OCI-M2 (cell line): ENCODE results near the gene RABGAP1L.
"Not testable (repeated sequence)": the region's sequence is repeated elsewhere in the genome, so short reads cannot be mapped to it uniquely, and the experiment has no call there.

ENCODE experiments used
- DNase-seq: peaks from one replicate; lab custom pipeline; 2025; ENCODE audit not compliant: unreplicated experiment; lab: John Stamatoyannopoulos, UW

RABGAP1L gene

DNA sequence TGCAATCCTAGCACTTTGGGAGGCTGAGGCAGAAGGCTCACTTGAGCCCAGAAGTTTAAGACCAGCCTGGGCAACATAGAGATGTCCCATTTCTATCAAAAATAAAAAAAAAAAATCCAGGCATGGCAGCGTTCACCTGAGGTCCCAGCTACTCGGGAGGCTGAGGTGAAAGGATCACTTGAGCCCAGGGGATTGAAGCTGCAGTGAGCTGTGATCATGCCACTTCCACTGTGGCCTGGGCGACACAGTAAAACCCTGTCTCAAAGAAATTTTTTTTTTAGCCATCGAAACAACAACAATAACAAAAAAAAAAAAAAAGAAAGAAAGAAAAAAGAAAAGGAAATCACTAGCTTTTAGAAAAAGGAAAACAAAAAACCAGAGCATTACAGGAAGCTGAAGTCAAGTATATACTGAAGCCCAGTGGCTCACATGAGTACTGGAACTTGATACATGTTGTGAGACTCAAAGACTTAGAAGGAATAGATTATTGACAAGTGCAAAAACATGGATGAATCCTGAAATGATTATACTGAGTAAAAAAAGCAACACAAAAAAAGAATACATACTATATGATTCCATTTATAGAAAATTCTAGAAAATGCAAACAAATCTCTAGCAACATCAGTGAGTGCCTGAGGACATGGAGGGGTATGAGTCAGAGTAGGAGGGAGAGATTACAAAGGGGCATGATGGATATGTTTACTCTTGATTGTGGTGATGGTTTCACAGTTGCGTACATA, 6.1 kb upstream of the RABGAP1L start:
- DNase-seq = no peak

DNA sequence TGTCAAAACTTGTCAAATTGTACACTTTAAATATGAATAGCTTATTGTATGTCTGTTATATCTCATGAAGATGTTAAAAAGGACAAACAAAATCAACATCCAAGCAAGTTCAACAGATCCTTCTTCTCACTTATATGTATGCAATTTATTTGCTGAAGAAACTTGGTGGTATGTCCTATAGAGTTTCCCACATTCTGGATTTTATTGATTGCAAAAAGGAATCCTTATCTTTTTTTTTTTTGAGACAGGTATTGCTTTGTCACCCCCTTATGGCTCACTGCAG, 5.6 kb upstream of the RABGAP1L start:
- no peak for DNase-seq

DNA sequence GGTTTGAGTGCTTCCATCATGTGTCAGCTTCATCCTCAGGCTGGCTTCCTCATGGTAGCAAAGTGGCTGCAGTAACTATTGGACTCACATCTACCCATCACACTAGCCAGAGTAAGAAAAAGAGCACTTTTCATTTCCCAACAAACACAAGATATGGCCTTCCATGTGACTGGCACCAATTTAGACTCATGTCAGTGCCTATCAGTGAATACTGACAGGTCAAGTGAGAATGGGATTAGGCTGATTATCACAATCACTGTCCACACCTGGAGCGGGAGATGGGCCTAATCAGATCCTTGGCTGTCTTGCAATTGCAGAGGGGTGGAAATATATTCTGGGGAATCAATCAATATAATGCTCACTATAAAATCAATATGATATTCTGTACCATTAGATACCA, 2.9 kb upstream of the RABGAP1L start:
- DNase-seq = no peak

DNA sequence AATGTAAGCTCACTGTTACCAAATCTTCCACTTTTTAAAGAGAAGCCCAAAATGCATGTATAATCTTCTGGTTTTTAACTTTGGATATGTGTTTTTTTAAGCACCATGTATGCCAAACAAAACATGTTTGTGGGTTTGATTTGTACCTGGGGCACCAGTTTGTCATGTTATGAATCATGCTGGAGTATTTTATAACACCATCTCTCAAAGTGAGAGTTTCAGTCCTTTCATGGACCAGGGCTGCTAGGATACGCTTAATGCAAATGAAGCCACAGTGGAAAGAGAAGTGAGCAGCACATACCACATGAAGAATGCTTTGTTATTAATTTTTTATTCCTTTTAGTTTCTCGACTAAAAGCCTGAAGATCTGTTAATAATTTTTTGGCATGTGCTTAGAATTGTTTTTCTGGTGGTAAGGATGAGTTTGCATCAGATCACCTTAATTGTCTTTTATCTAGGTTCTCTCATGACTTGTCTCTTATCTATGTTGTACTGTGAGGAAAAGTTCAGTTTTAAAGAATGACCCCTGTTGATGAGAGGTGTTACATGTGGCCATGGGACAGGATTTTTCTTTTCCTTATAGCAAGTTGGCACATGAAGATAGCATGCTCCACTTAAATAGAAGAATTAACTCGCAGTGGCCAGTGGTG, 2.0 kb upstream of the RABGAP1L start:
- DNase-seq = no peak

DNA sequence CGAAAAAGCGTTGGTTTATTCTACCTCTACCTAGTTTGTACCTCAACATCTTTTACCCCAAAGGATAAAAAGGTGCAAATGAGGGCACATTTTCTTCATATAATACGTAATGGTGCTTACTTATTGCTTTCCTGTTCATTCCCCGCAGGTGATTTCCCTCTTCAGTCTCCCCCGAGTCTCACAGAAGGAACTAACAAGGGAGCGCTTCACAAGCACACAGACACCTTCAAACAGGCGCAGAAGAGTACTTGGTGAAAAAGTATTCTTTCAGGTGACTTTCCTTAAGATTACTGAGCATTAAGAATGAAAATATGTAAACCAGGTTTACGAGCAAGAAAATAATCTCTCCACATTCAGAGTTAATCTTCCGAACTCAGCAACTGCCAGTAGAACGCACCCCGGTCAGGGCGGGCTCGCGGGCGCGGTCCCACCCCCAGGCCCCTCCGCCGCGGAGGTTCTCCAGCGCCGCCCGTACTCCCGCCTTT, 511 bp upstream of the RABGAP1L start:
- DNase-seq = no peak

GRCh38 chr1:174160109-174160473, 771 bp downstream of the RABGAP1L start:
- DNase-seq = no peak

GRCh38 chr1:174160603-174161002, 1.3 kb downstream of the RABGAP1L start:
- DNase-seq = no peak

- no peak for DNase-seq
Observed at GRCh38 chr1:174161813-174162212, 2.5 kb downstream of the RABGAP1L start.

DNA sequence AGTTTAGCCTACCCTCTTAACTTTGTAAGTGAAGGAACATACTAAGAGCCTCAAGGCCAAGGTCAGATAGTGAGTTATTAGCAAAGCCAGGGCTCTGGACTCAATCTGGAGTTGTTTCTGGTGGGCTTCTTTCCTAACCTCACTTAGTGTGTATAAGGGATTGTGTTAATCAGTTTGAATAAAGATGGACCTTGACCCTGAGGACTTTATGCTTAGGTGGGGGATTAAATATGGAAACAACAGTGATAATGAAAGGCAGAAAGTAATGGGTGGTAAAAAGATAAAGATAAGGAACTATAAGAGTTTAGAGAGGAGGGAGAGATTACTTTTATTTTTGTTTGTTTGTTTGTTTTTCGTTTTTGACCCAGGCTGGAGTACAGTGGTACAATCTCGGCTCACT, 5.5 kb downstream of the RABGAP1L start:
- no peak for DNase-seq

DNA sequence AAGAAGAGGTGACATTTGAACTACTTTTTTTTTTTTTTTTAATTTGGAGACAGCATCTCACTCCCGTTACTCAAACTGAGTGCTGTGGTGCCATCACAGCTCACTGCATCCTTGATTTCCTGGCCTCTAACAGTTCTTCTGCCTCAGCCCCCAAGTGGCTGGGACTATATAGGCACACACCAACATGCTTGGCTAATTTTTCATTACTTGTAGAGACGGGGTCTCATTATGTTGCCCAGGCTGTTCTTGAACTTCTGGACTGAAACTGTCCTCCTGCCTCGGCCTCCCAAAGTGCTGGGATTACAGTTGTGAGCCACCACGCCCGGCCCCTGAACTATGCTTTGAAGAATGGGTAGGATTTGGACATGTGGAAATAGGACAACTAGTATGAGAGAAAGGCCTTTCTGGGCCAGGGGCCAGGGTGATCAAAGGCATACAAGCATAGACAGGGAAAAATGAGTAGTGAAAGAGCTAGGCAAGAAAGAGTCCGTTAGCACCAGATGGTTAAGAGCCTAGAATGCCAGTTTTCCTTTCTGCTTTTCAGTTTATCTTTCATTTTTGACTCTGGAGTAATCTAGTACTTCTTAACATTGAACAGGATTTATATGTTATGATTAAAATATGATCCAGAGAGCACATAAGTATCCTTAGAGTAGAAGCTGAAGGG, 6.3 kb downstream of the RABGAP1L start:
- DNase-seq = no peak

GRCh38 chr1:174166530-174167264, 7.4 kb downstream of the RABGAP1L start:
- DNase-seq = no peak

GRCh38 chr1:174167265-174167803, 8.0 kb downstream of the RABGAP1L start:
- no peak for DNase-seq

DNA sequence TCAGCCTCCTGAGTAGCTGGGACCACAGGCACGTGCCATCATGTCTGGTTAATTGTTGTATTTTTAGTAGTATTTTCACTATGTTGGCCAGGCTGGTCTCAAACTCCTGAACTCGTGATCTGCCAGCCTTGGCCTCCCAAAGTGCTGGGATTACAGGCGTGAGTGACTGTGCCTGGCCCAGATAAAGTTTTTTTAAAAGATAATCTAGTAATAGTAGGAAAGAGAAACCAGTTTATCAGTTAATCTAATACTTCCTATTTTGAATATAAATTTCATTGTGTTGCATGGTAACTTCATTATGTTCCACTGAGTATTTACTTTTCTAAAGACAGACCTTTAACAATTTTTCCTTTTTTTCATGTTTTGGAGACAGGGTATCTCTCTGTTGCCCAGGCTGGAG, 10.0 kb downstream of the RABGAP1L start:
- DNase-seq = no peak

GRCh38 chr1:174171073-174171472, 11.8 kb downstream of the RABGAP1L start:
- no peak for DNase-seq

DNA sequence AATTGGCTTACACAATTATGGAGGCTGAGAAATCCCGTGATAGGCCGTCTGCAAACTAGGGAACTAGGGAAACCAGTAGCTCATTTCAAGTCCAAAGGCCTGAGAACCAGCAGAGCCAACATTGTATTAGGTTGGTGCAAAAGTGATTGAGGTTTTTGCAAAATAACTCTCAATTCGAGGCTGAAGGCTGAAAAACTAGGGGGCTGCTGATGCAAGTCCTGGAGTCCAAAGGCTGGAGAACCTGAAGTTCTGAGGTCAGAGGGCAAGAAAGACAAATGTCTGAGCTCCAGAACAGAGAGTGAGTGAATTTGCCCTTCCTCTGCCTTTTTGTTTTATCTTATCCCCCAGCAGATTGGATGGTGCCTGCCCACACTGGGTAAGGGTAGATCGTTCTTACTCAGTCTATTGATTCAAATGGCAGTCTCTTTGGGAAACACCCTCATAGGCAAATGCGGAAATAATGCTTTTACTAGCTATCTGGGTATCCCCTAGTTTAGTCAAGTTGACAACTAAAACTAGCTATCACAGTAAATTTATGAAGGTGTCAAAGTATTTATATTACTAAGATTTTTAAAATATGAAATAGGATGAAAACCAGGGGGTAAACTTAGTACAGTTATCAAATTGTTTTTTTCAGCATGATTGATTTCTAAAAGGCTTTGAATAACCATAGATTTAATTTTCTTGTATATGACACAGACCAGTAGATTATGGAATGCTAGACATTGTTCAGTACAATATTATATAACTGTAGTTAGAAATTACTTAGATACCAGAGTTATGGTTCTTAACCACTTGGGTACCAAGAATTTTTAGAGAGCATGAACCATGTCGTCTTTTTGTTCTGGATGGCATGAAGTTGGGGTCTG, 15.4 kb downstream of the RABGAP1L start:
- DNase-seq = no peak

DNA sequence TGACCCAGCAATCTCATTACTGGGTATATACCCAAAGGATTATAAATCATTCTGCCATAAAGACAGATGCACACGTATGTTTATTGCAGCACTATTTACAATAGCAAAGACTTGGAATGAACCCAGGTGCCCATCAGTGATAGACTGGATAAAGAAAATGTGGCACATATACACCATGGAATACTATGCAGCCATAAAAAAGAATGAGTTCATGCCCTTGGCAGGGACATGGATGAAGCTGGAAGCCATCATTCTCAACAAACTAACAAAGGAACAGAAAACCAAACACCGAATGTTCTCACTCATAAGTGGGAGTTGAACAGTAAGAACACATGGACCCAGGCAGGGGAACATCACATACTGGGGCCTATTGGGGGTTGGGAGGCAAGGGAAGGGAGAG, 19.1 kb downstream of the RABGAP1L start:
- DNase-seq = not testable (repeated sequence)

DNA sequence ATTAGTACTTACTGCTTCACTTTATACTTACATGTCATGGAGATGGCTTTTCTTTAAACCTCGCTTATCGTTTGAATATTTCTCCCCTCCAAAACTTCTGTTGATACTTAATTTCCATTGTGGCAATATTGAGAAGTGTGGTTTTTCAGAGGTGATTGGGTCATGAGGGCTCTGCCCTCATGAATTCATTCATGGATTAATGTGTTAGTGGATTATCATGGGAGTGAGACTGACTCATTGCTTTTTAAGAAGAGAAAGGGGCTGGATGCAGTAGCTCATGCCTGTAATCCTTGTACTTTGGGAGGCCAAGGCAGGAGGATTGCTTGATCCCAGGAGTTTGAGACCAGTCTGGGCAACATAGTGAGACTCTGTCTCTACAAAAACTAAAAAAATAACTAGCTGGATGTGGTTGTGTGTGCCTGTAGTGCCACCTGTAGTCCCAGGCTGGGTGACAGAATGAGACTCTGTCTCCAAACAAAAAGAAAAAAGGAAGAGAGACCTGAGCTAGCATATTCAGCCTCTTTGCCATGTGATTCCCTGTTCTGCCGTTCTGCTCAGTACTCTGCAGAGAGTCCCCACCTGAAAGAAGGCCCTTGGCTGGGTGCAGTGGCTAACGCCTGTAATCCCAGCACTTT, 30.2 kb downstream of the RABGAP1L start:
- no peak for DNase-seq

- DNase-seq = no peak
Observed at GRCh38 chr1:174190691-174191199, 31.4 kb downstream of the RABGAP1L start.

- no peak for DNase-seq
Observed at GRCh38 chr1:174191349-174191862, 32.1 kb downstream of the RABGAP1L start.

DNA sequence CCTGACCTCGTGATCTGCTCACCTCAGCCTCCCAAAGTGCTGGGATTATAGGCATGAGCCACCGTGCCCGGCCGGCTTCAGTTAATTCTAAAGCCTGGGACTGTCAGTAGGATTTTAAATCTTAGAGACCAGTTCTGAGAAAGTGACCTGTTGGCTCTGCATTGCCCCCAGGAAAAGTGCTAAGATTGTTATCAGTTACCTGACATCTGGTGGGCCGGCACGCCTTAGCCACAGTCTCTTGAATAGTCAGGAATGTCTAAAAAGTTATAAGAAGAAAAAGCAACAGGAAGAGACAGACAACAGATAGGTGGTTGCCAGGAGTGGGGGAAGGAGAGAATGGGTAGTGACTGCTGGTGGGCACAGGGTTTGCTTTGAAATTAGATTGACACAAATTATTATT, 35.1 kb downstream of the RABGAP1L start:
- DNase-seq = no peak
